SK-N-SH (cell line): ENCODE measurements around the gene ABHD6. TPM values are rescaled to one million over a fixed set of nuclear protein-coding genes. Genes with fewer than 3 reads are reported as not detected.

Experiments used
- CTCF ChIA-PET: fragments of 300-600, 350-600 bp; formaldehyde crosslinking; extraction: SDS; loops from one replicate; lab custom pipeline; 2021; lab: Yijun Ruan, JAX
- POLR2A ChIA-PET: fragments of 350-600 bp; sonication (Branson Sonifier 250); formaldehyde crosslinking; extraction: SDS; loops from one replicate; lab custom pipeline; 2020; ENCODE audit warnings: antibody characterized with exemption, inconsistent platforms; lab: Yijun Ruan, JAX
- DNase-seq: peaks from one replicate; pipeline ENCODE4 v3.0.0; 2012
- H2AFZ ChIP-seq: fragments of 200-600 bp; sonication (generic); 2 replicates; pipeline ENCODE4 v1.8.1; 2016; ENCODE audit warnings: antibody characterized with exemption, mild to moderate bottlenecking, low read depth
- H3F3A ChIP-seq: fragments of 200-600 bp; sonication (generic); replicated peaks from 2 replicates; pipeline ENCODE3; 2016; ENCODE audit warnings: antibody characterized with exemption, mild to moderate bottlenecking; ENCODE audit not compliant: insufficient read depth
- H3K27ac ChIP-seq, 2 experiments: fragments of 200-500 bp in 1 of 2; fragments of 200-600 bp in 1 of 2; sonication (Bioruptor generic) in 1 of 2; sonication (generic), shearing (Covaris generic) in 1 of 2; 2 replicates each; pipeline versions ENCODE4 v1.5.1 to v1.6.1; 2014 to 2016; ENCODE audit warnings: low read depth in 2 of 2, inconsistent platforms in 1 of 2, low read length in 1 of 2, mild to moderate bottlenecking in 1 of 2, mixed read lengths in 1 of 2
- H3K27me3 ChIP-seq: fragments of 200-600 bp; sonication (generic), shearing (Covaris generic); 2 replicates; pipeline ENCODE4 v1.6.1; 2016; ENCODE audit warnings: mixed run types; ENCODE audit not compliant: insufficient read depth
- H3K36me3 ChIP-seq, 2 experiments: fragments of 200-500 bp in 1 of 2; fragments of 200-600 bp in 1 of 2; sonication (Bioruptor generic) in 1 of 2; sonication (generic) in 1 of 2; replicated peaks in 1 of 2; 2 replicates each; pipeline versions ENCODE3 to v1.5.1; 2014 to 2016; ENCODE audit warnings: low read length in 1 of 2, mild to moderate bottlenecking in 1 of 2; ENCODE audit not compliant: insufficient read depth in 2 of 2, control insufficient read depth in 1 of 2
- H3K4me1 ChIP-seq, 2 experiments: fragments of 200-500 bp in 1 of 2; fragments of 200-600 bp in 1 of 2; sonication (Bioruptor generic) in 1 of 2; sonication (generic), shearing (Covaris generic) in 1 of 2; 2 replicates each; pipeline versions ENCODE4 v1.5.1 to v1.6.1; 2014 to 2016; ENCODE audit warnings: low read depth in 1 of 2, low read length in 1 of 2, mixed run types in 1 of 2; ENCODE audit not compliant: insufficient read depth in 2 of 2, control insufficient read depth in 1 of 2
- H3K4me2 ChIP-seq: fragments of 200-600 bp; sonication (generic), shearing (Covaris generic); 2 replicates; pipeline ENCODE4 v1.6.1; 2017; ENCODE audit warnings: mixed run types
- H3K4me3 ChIP-seq, 2 experiments: fragments of 200-500 bp in 1 of 2; fragments of 200-600 bp in 1 of 2; sonication (Bioruptor generic) in 1 of 2; sonication (generic), shearing (Covaris generic) in 1 of 2; 2 replicates each; pipeline versions ENCODE4 v1.5.1 to v1.8.1; 2014 to 2016; ENCODE audit warnings: low read depth in 2 of 2, inconsistent platforms in 1 of 2, low read length in 1 of 2, mild to moderate bottlenecking in 1 of 2, mixed read lengths in 1 of 2, moderate library complexity in 1 of 2
- H3K79me2 ChIP-seq: fragments of 200-600 bp; sonication (generic); 2 replicates; pipeline ENCODE4 v1.8.1; 2017; ENCODE audit warnings: mild to moderate bottlenecking; ENCODE audit not compliant: insufficient read depth
- H3K9ac ChIP-seq: fragments of 200-600 bp; sonication (generic); 2 replicates; pipeline ENCODE4 v1.6.1; 2017; ENCODE audit warnings: mixed run types
- H3K9me2 ChIP-seq: fragments of 200-600 bp; sonication (generic); 2 replicates; pipeline ENCODE4 v1.6.1; 2017; ENCODE audit warnings: mixed run types
- H3K9me3 ChIP-seq: fragments of 200-600 bp; sonication (generic); 2 replicates; pipeline ENCODE4 v1.6.1; 2017; ENCODE audit warnings: mixed run types, mild to moderate bottlenecking, moderate library complexity
- H4K20me1 ChIP-seq: fragments of 200-600 bp; sonication (generic); 2 replicates; pipeline ENCODE4 v1.6.1; 2017; ENCODE audit warnings: mild to moderate bottlenecking, mixed run types; ENCODE audit not compliant: insufficient read depth
- CHD2 ChIP-seq: fragments of 150-350 bp; IDR thresholded peaks from 2 replicates; pipeline ENCODE4 v1.6.1; 2018; ENCODE audit warnings: low read length; ENCODE audit not compliant: partially characterized antibody
- FOXJ3 ChIP-seq: sonication (generic); formaldehyde crosslinking; IDR thresholded peaks from 2 replicates; pipeline ENCODE4 v1.5.1; 2020; ENCODE audit warnings: mild to moderate bottlenecking, missing genetic modification reagents
- JUND ChIP-seq: IDR thresholded peaks from 2 replicates; pipeline ENCODE4 v1.4.0; 2012
- MEF2A ChIP-seq: IDR thresholded peaks from 2 replicates; pipeline ENCODE4 v1.4.0; 2012; ENCODE audit warnings: low read depth, borderline replicate concordance
- MXI1 ChIP-seq: IDR thresholded peaks from 2 replicates; pipeline ENCODE4 v1.6.1; 2012; ENCODE audit warnings: mild to moderate bottlenecking, low read depth, low read length, improper control_type of control experiment
- NFIC ChIP-seq: IDR thresholded peaks from 2 replicates; pipeline ENCODE4 v1.4.0; 2012; ENCODE audit warnings: borderline replicate concordance
- NRF1 ChIP-seq: IDR thresholded peaks from 2 replicates; pipeline ENCODE4 v1.6.1; 2012; ENCODE audit warnings: low read depth, mild to moderate bottlenecking, low read length
- POLR2AphosphoS5 ChIP-seq: IDR thresholded peaks from 2 replicates; pipeline ENCODE4 v1.6.1; 2012; ENCODE audit warnings: low read depth, low read length
- TAF1 ChIP-seq: IDR thresholded peaks from 2 replicates; pipeline ENCODE4 v1.6.1; 2012; ENCODE audit warnings: low read depth, mild to moderate bottlenecking, low read length, moderate library complexity, borderline replicate concordance
- ZBTB33 ChIP-seq: IDR thresholded peaks from 2 replicates; pipeline ENCODE4 v1.4.0; 2012; ENCODE audit warnings: low read depth, borderline replicate concordance
- WGBS: methylation state at CpG from one replicate; pipeline ENCODE4 v1.1.6; 2017; ENCODE audit warnings: low lambda C conversion rate; 5-methylcytosine and 5-hydroxymethylcytosine counted together
- polyA plus RNA-seq, 3 experiments: library from polyadenylated mRNA; depleted of rRNA; stranded (reverse); fragments of >200 nt; gene quantifications; 2 replicates each; pipeline ENCODE4 v1.2.3, GENCODE V29; 2012
- TF ChIP-seq, protein P1 (sequence below): IDR thresholded peaks from 2 replicates; pipeline ENCODE4 v1.6.1; 2012; ENCODE audit warnings: mild to moderate bottlenecking, low read depth, low read length, moderate library complexity

The ABHD6 gene
- polyA plus RNA-seq, 1 of the 3 experiments (the other 2 are of a cell fraction), result 10.7 TPM

DNA sequence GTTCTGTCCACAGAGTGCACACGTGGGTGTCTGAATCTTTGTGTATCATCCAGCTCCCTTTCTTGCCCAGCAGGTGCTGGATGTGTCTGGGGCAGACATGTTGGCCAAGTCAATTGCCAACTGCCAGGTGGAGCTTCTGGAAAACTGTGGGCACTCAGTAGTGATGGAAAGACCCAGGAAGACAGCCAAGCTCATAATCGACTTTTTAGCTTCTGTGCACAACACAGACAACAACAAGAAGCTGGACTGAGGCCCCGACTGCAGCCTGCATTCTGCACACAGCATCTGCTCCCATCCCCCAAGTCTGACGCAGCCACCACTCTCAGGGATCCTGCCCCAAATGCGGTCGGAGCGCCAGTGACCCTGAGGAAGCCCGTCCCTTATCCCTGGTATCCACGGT lies 55.9 kb downstream of the ABHD6 start:
- WGBS, result 69% methylated on average over 8 of the region's 9 CpGs
- CTCF ChIA-PET, result interaction anchor here (1.0 to 3.7 kb wide), 5 partner anchors 14 to 286 kb away, joined by 3 to 24 read pairs (median 3); no protein-coding TSS in a partner anchor

More for the DNA sequence above, 55.9 kb downstream of the ABHD6 start:
- Histone ChIP-seq H3K9ac (no peak overlapping the region), H3K9me3 (0 out of 2 replicates have a peak, but pooled peaks cover 7% of the 10 kb centered on the region), H3K79me2 (no peaks in the 10 kb centered on the region), H3K9me2 (no peaks in the 10 kb centered on the region), H2AFZ (no peak overlapping the region), H3K36me3 (peaks cover 0 to 13% of the 10 kb centered on the region in 2 experiments), H3K4me2 (no peak overlapping the region), H3K27me3 (no peaks in the 10 kb centered on the region), H3K4me3 (no peak overlapping the region), H3K4me1 (no peaks in the 10 kb centered on the region), H4K20me1 (no peaks in the 10 kb centered on the region)
- no peak for DNase-seq
- POLR2A ChIA-PET, result no interaction called here
- TF ChIP-seq JUND, result no peak
- TF ChIP-seq MXI1, result no peak
- TF ChIP-seq NFIC, result no peak
- no peak for TF ChIP-seq FOXJ3 (CRISPR knock-in tag)
- TF ChIP-seq, protein P1, sequence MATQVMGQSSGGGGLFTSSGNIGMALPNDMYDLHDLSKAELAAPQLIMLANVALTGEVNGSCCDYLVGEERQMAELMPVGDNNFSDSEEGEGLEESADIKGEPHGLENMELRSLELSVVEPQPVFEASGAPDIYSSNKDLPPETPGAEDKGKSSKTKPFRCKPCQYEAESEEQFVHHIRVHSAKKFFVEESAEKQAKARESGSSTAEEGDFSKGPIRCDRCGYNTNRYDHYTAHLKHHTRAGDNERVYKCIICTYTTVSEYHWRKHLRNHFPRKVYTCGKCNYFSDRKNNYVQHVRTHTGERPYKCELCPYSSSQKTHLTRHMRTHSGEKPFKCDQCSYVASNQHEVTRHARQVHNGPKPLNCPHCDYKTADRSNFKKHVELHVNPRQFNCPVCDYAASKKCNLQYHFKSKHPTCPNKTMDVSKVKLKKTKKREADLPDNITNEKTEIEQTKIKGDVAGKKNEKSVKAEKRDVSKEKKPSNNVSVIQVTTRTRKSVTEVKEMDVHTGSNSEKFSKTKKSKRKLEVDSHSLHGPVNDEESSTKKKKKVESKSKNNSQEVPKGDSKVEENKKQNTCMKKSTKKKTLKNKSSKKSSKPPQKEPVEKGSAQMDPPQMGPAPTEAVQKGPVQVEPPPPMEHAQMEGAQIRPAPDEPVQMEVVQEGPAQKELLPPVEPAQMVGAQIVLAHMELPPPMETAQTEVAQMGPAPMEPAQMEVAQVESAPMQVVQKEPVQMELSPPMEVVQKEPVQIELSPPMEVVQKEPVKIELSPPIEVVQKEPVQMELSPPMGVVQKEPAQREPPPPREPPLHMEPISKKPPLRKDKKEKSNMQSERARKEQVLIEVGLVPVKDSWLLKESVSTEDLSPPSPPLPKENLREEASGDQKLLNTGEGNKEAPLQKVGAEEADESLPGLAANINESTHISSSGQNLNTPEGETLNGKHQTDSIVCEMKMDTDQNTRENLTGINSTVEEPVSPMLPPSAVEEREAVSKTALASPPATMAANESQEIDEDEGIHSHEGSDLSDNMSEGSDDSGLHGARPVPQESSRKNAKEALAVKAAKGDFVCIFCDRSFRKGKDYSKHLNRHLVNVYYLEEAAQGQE, result no peak
- TF ChIP-seq NRF1, result no peak
- no peak for TF ChIP-seq POLR2AphosphoS5
- no peak for TF ChIP-seq ZBTB33
- TF ChIP-seq CHD2, result no peak
- no peak for TF ChIP-seq MEF2A
- TF ChIP-seq TAF1, result no peak
- TF ChIP-seq, all 33 proteins: peak for 0
- Histone ChIP-seq H3F3A (no peaks in the 10 kb centered on the region), H3K27ac (no peak overlapping the region)
